ENCODE measurements around the gene LDB3.

DNA sequence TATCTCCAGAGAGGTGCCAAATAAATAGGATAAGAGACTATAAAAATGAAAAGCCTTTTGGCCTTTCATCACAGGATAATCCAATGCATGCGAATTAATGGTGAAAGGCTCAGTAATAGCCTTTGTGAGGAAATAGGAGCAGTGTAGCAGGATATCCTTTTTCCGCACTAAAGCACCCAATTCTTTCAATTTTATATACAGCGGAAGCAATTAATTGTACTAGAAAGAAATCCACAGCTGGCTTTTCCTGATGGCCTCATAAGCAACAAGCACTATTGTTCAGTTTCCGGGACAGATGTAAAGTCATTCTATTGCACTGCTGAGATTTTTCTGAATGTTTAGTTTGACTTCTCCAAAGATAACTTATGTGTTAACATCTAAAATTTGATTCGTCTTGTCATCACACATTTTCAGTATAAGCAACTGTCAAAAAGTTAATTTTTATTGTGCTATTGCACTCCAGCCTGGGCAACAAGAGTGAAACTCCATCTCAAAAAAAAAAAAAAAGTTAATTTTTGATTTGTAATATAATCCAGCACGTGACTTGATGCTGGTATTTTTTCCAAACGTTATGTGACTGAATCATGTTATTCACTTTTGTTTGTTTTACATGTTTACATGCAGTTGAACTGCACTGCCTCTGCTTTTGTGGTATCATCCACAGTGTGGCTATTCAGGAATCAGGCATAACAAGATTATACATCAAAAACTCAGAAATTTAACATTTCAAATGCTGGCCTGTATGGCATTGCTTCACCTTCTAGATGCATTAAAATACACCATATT, 79.7 kb downstream of the LDB3 start:
- TF ChIP-seq CTCF (conservative IDR thresholded peaks at IDR 0.05; ENCODE audit: low read depth, low read length) (no peak), EZH2 (IDR thresholded peaks at IDR 0.05; ENCODE audit: low read length, unreplicated experiment) (no peak)
